ENCODE data around the gene CHTF8. TPM values are rescaled to one million over a fixed set of nuclear protein-coding genes. Genes with fewer than 3 reads are reported as not detected.

Gene CHTF8
- total and polyA plus RNA-seq, 2 experiments from 2014 or later, result 80.0 to 83.6 TPM

- 92% methylated on average over 6 of the region's 6 CpGs for WGBS (ENCODE audit: low lambda C conversion rate, missing lambda C conversion rate)
- Histone ChIP-seq H3K27me3 (peaks cover 28% of the 10 kb centered on the region), H3K36me3 (replicated peaks; ENCODE audit: insufficient read depth, low read depth) (no peaks in the 10 kb centered on the region), H2AFZ (no peak overlapping the region), H3K9me3 (ENCODE audit: low read depth) (no peaks in the 10 kb centered on the region), H3K79me2 (no peaks in the 10 kb centered on the region), H3K27ac (no peak overlapping the region), H3K4me1 (ENCODE audit: insufficient read depth) (peaks cover 20% of the 10 kb centered on the region), H3K4me3 (no peak overlapping the region), H3K4me2 (no peak overlapping the region), H3K9me2 (replicated peaks; ENCODE audit: insufficient read depth) (no peaks in the 10 kb centered on the region), H4K20me1 (ENCODE audit: insufficient read depth, poor library complexity, severe bottlenecking) (peaks cover 8% of the 10 kb centered on the region)
- no peak for TF ChIP-seq EZH2phosphoT487 (IDR thresholded peaks at IDR 0.05; ENCODE audit: low read depth, severe bottlenecking, unreplicated experiment)
- no peak for TF ChIP-seq EZH2 (IDR thresholded peaks at IDR 0.05; ENCODE audit: borderline replicate concordance)
- TF ChIP-seq CTCF (IDR thresholded peaks at IDR 0.05; ENCODE audit: poor library complexity), result no peak
- no peak for DNase-seq (ENCODE audit: low spot score)
These were observed 21.0 kb downstream of the CHTF8 start for GRCh38 chr16:69111216-69111875.

GRCh38 chr16:69110406-69110805 is 22.0 kb downstream of the CHTF8 start:
- H2AFZ ChIP-seq, result no peak overlapping the region
- peaks cover 28% of the 10 kb centered on the region for H3K27me3 ChIP-seq
- peaks cover 8% of the 10 kb centered on the region for H4K20me1 ChIP-seq (ENCODE audit: insufficient read depth, poor library complexity, severe bottlenecking)
- TF ChIP-seq CTCF (IDR thresholded peaks at IDR 0.05; ENCODE audit: poor library complexity) (no peak), EZH2phosphoT487 (IDR thresholded peaks at IDR 0.05; ENCODE audit: low read depth, severe bottlenecking, unreplicated experiment) (no peak), EZH2 (IDR thresholded peaks at IDR 0.05; ENCODE audit: borderline replicate concordance) (no peak)
- H3K4me2 ChIP-seq, result no peak overlapping the region
- no peaks in the 10 kb centered on the region for H3K9me2 ChIP-seq (replicated peaks; ENCODE audit: insufficient read depth)
- DNase-seq (ENCODE audit: low spot score), result no peak
- peaks cover 22% of the 10 kb centered on the region for H3K4me1 ChIP-seq (ENCODE audit: insufficient read depth)
- no peaks in the 10 kb centered on the region for H3K79me2 ChIP-seq
- no peak overlapping the region for H3K27ac ChIP-seq
- no peaks in the 10 kb centered on the region for H3K36me3 ChIP-seq (replicated peaks; ENCODE audit: insufficient read depth, low read depth)
- no peaks in the 10 kb centered on the region for H3K9me3 ChIP-seq (ENCODE audit: low read depth)
- 94% methylated on average over 7 of the region's 7 CpGs for WGBS (ENCODE audit: low lambda C conversion rate, missing lambda C conversion rate)
- H3K4me3 ChIP-seq, result no peak overlapping the region

GRCh38 chr16:69109486-69110270 is 22.7 kb downstream of the CHTF8 start:
- WGBS (ENCODE audit: low lambda C conversion rate, missing lambda C conversion rate), result 97% methylated on average over 46 of the region's 48 CpGs
- no peak for DNase-seq (ENCODE audit: low spot score)
- no peak overlapping the region for H3K4me3 ChIP-seq
- peaks cover 8% of the 10 kb centered on the region for H4K20me1 ChIP-seq (ENCODE audit: insufficient read depth, poor library complexity, severe bottlenecking)
- no peaks in the 10 kb centered on the region for H3K36me3 ChIP-seq (replicated peaks; ENCODE audit: insufficient read depth, low read depth)
- TF ChIP-seq EZH2 (IDR thresholded peaks at IDR 0.05; ENCODE audit: borderline replicate concordance) (no peak), CTCF (IDR thresholded peaks at IDR 0.05; ENCODE audit: poor library complexity) (no peak), EZH2phosphoT487 (IDR thresholded peaks at IDR 0.05; ENCODE audit: low read depth, severe bottlenecking, unreplicated experiment) (no peak)
- H3K9me2 ChIP-seq (replicated peaks; ENCODE audit: insufficient read depth), result no peaks in the 10 kb centered on the region
- peaks cover 31% of the 10 kb centered on the region for H3K27me3 ChIP-seq
- no peak overlapping the region for H3K27ac ChIP-seq
- H3K4me1 ChIP-seq (ENCODE audit: insufficient read depth), result peaks cover 25% of the 10 kb centered on the region
- H3K9me3 ChIP-seq (ENCODE audit: low read depth), result no peaks in the 10 kb centered on the region
- no peaks in the 10 kb centered on the region for H3K79me2 ChIP-seq
- H2AFZ ChIP-seq, result no peak overlapping the region
- H3K4me2 ChIP-seq, result no peak overlapping the region
